ENCODE data around the gene THSD4.
"Not testable (repeated sequence)": the region's sequence is repeated elsewhere in the genome, so short reads cannot be mapped to it uniquely, and the experiment has no call there.

Gene THSD4

DNA sequence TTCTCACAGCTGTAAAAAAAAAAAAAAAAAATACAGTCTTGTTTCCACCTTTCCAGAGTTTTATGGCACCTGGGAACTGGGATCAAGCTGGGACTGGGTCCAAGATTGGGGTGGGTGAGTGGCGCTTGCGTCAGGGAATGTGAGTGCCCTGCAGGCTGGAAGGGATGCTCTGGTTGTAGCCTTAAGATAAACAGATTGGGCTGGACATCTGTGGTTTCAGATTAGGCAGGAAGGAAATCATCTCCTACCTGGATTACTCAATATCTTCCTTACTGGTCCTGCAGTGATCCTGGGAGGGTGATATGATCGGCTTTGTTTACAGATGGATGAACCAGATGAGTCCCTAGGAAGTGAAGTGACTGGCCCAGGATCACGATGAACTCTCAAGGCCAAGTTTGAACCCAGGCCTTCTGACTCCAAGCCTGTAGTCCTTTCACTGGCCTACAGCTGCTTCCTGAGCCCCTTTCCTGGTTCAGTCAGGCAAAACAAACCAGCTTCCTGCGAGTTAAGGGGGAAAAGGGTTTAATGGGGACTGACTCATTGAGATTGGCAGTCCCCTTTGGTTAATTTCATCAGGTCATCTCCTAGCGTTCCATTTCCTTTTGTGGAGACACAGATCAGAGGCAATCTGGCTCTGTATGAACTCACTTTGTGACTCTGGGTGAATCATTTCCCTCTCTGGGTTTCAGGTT lies 179.8 kb downstream of the THSD4 start:
- DNase-seq (ENCODE audit: low spot score): no peak

DNA sequence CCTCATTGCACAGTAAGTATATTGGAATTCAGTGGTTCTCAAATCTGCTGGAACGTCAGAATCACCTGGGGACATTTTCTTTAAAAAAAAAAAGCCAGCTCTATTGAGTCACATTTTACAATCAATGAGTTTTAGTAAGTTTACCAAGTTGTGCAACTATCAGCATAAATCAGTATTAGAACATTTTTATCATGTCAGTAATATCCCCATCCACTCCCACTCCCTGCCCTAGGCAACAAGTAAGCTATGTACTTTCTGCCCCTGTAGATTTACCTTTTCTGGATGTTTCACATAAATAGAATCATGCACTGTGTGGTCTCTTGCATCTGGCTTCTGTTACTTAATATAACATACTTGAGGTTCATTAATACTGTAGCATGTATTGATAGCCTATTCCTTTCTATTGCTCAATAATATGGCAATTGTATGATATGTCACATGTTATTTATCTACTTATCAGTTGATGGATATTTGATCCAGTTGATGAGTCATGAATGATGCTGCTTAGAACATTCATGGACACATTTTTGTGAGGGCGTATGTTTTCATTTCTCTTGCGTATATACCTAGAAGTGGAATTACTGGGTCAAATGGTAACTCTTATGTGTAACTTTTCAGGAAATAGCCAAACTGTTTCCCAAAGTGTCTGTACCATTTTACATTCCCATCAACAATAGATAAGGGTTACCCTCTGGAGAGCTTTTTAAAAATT lies 180.5 kb downstream of the THSD4 start:
- no peak for DNase-seq (ENCODE audit: low spot score)

DNA sequence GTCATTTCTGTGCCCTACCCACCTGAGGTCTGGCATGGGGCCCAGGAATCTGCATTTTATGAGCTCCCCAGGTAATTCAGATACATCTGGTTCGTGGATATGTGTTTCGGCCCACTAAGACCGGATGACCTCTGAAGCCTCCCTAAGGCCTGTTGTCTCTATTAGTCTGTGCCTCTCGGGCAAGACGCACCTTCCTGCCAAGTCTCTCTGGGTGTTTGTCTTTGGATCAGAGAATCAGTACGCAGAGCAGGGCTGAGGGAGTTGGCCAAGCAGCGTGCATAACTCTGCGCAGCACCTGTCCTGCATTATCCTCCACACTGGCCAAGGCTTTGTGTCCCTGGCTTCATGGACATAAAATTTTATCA lies 181.0 kb downstream of the THSD4 start:
- no peak for DNase-seq (ENCODE audit: low spot score)

DNA sequence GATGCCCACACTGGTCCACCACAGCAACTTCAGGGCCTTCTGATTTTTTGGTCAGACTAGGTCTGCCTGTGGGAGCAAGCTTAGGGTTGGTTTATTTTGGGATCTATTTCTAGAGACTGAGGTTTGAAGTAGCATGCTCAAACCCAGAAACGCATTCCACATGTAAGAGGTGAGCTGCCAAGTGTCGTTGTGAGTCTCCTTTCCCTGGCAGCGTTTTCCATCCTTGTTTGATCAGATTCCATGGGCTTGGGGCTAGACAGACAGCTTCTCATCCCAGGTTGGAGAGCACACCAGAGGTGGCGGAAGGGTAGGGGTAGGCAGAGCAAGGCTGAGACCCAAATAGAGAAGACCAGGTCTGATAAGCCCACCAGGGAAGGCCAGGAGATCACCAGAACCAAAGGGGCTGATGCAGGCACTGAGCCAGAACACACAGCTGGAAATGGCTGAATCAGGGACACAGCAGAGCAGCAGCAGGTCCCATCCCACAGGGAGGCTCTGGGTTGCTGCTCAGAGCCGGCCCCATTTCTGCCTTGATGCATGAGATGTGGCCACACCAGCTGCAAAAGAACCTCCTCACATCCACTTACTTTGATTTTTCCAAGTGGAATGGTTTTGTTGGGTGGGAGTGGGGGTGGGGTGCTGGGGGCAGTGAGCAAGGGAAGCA lies 186.8 kb downstream of the THSD4 start:
- no peak for DNase-seq (ENCODE audit: low spot score)

DNA sequence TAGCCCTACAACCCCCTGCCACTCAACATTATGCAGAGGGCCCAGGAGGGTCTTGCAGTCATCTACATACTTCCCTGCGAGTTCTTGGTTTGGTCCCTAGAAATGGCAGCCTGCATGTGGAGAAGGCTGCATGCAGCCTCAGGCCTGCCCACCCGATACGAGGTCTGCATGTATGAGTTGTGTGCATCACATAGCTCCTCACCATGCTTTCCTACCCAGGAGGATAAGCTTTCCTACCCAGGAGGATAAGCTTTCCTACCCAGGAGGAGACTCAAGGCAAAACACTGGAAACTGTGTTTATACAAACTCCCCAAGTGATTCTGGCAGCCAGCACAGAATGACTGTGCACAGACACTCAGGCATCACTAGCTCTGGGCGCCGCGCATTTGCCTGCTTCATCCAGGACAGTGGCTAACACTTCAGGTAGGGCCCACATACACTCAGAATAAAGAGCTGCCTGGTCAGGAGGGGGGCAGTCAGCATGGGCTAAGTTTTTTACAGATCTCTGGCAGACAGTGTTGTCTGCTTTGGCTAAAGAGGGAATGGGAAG lies 187.7 kb downstream of the THSD4 start:
- no peak for DNase-seq (ENCODE audit: low spot score)

DNA sequence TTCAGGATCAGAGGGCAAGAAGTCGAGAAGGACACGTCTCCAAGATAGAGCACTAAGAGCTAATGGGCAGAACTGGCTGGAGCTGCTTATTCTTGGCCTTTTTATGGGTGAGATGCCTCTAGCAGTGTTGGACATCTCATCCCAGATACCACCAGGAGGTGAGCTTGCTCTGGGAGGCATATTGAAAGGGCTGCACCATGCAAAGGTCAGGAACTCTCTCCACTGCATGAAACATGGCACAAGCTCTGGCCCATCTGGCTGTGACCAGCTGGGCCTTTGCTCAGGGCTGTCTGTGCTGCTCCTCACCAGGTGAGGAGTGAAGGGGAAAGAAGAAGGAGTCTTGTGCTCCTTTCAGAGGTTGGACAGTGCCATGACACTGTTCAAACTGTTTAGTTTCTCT lies 188.7 kb downstream of the THSD4 start:
- DNase-seq (ENCODE audit: low spot score): no peak

DNA sequence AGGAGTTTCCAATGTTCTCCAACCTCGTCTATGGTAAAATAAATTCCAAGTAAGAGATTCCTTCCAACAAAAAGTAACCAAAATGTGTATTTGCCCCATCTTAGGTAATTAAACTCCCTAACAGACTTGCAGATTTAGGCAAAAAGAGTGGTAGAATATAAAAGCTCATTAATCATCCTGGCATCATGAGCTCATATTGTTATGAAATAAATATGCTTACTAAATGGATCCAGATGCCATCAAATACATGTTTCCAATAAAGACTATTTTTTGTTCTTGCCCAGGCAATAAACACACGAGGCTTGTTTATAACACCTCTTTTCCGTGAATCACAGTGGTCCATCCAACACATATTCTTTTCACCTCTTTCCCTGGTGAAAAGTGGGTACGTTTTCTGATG lies 189.4 kb downstream of the THSD4 start:
- DNase-seq (ENCODE audit: low spot score): no peak

DNA sequence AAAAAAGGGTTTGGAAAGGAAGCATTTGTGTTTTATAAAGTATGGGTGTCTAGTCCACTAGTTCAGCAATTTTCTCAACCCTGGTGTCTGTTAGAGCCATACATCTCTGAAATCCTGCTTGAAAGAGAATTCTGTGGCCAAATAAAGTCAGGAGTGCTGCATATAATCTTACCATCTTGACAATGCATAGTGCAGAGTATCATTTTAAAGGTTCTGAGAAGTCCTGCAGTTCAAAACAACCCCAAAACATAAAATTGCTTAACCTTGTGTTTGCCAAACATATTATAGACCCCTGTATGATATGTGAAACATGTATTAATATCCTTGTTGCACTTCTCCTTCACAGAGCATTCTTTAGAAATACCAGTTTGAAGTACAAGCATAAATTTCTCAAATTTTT lies 191.3 kb downstream of the THSD4 start:
- DNase-seq (ENCODE audit: low spot score): no peak

DNA sequence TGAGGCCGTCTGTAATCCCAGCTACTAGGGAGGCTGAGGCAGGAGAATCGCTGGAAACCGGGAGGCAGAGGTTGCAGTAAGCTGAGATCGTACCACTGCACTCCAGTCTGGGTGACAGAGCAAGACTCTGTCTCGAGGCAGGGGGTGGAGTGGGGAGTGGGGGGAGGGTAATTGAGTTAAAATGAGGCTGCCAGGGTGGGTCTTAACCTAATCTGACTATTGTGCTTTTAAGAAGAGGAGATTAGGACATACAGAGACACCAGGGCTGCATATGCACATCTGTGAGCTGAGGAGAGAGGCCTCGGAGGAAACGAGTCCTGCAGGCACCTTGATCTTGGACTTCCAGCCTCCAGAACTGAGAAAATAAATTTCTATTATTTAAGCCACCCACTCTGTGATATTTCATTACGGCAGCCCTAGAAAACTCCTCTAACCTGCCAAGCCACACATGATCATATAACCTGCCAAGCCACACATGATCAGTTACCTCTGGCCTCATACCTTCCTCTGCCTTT lies 197.0 kb downstream of the THSD4 start:
- no peak for DNase-seq (ENCODE audit: low spot score)

DNA sequence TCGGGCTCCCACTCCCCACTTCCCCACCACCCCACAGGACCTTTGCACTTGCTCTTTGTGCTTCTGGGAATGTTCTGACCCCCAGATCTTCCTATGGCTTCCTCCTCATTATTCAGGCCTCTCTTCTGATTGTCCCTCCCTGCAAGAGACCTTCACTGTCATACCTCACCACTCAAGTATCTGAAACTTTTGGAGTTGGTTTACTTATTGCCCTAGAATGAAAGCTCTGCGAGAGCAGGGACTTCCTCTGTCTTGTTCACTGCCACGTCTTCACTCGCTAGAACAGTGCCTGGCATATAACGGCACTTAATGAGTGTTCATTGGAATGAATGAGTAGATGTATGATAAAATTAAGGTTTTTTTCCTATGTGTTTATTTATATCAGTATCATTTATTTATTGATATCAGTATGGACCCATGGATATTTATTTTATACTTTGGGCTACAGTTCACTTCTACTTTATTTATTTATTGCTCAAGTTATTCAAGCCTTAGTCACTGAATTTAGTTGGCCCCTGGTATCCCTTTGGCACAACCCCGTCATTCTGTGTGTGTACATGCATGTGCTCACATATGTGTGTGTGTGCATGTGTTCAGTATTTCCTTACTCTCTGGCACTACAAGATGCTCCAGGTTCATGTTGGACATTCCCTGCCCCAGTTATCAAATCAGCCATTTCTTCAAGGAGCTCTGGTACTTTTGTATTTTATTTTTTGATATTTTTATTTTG lies 197.6 kb downstream of the THSD4 start:
- no peak for DNase-seq (ENCODE audit: low spot score)

DNA sequence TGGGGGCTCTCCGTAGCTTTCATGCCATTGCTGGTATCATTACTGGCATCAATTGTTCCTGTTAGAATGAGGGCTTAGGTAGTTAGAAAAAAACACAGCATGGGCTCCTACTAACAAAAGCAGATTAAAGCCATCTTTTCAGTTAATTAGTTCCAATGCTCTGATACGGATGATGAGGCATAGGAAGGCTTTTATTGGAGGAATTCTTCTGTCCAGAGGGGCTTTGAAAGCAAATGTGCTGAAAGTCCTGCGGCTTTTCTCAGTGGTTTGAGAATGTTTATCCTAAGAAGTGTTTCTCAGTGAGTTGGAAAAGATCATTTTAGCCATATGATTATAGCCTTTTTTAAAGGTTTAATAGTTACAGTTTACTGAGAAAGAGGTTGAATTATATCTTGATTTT lies 198.5 kb downstream of the THSD4 start:
- no peak for DNase-seq (ENCODE audit: low spot score)

DNA sequence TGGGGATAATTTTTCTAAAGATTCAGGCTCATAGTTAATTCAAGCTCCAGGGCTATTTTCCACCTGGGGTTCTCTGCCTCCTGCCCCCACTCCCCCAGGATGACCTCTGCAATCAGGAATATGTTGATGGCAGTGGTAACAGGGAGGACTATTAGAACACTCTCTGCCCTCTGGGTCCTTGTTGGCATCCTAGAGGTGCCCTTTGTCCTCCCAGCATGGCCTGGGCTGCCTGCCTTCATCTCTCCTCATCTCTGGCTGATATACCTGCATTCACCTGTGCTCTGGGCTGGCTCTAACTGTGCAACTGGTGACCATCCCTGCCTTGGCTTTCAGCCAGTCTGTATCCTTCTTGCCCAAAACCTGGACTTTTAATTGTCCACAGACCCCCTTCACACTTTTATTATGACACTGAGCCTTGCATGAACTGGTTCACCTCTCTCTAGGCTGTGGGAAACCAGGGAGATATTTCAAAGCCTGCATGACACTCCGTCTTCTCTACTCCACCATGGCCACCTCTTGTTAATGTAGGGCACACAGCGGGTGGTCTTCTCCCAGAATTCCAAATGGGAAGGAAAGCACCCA lies 199.8 kb downstream of the THSD4 start:
- DNase-seq (ENCODE audit: low spot score): no peak

DNA sequence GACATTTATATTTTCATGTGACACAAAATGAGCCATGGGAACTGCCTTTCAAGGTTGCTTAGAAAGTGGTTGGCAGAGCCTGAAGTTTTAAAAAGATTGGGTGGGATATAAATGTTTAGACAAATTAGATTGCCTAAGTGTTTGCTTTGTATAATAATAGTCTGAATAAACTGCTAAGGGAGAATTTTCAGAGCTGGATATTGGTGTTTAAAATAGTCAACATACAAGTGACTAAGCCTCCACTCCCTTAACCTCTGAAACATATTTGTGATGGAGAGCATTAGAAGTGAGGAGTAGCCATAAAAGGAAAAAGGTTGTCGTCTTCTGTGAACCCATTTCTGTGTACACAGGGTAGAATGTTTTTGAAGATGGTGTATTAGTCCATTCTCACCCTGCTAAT lies 201.6 kb downstream of the THSD4 start:
- no peak for DNase-seq (ENCODE audit: low spot score)

DNA sequence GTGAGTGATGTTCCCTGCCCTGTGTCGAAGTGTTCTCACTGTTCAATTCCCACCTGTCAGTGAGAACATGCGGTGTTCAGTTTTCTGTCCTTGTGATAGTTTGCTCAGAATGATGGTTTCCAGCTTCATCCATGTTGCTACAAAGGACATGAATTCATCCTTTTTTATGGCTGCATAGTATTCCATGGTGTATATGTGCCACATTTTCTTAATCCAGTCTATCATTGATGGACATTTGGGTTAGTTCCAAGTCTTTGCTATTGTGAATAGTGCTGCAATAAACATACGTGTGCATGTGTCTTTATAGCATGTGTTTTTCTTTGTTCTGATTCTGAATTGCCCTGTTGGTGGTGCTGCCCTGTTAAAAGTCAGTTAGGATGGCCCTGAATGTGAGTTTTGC lies 204.2 kb downstream of the THSD4 start:
- not testable (repeated sequence) for DNase-seq (ENCODE audit: low spot score)

DNA sequence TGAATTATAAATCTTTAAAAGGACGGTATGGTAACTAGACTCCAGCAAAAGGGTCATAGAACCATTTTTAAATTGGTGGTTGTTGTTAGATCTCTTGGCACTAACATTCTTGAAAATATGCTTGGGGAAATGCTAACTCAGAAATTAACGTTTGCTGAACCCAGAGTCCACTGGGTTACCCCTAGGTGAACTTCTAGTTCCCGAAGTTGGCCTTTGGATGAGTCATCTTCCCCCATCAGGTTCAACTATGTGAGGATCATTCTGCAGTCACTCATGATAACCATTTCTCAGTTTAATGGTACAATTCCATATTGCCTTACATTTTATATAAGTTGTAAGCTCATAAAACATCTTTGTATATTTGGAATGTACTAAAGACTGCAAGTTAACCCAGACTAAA lies 204.7 kb downstream of the THSD4 start:
- no peak for DNase-seq (ENCODE audit: low spot score)

DNA sequence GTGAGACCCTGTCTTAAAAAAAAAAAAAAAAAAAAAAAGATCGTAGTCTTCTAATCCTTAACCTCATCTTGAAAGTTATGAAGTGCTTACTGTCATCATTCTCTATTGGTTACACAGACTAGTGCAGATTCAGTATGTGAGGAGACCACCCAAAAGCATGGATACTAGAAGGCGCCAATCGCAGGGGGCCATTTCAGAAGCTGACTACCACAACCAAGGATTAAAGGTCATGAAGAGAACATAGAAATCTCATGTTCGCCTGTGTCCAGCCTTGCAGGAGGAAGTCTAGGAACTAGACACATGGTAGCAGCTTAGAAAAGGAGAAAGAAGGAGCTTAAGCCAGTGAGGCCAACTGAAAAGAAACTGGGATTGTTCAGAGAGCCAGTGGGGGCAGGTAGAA lies 207.8 kb downstream of the THSD4 start:
- no peak for DNase-seq (ENCODE audit: low spot score)

DNA sequence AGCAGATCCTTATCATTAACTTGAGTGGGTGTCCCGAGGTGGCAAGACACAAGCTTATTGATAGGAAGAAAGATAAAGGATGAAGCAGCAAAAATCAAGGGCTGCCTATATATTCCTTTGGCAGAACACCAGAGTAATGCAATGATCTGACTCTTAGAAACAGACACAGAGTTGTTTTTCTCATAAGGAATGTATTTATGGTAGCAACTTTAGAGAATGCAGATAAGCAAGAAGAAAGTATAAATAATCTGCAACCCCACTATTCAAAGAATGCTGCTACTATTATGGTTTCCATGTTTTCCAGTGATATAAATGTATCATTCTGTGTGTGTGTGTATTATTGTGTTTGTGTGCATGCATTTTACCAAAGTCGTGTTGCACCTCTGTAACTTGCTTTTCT lies 208.3 kb downstream of the THSD4 start:
- no peak for DNase-seq (ENCODE audit: low spot score)

DNA sequence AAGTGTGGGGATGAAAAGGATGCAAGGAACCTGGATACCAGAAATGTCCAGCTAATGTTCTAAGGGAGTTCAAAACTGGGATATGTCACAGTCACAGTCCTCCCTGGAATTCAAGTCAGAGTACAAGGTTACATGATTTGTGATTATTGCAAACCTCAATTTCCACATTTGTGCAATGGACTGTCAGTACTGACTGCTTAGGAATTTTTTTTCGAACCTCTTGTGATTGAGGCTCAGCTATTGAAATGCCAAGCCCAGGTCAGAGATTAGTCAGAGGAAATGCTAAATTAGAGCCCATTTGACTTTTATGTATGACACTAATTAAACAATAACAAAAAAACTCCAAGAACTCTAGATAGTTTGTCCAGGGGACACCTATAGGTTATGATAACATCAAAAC lies 210.2 kb downstream of the THSD4 start:
- no peak for DNase-seq (ENCODE audit: low spot score)

DNA sequence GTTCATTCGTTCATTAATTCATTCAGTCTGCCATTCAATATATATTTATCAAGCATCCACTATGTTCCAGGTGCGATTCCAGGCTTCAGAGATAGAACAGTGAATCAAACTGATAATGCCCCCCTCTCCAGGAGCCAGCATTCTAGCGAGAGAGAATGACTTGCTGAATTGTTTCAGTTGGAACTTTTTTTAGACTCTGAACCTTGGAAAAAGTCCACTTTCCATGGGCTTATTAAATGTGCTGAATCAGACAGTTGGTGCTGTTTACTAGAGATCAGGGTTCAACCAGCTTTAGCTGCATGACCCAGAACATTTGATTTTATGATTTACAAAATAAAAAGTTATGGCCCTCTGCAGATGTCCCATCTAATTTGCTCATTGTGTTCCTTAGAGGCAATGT lies 213.2 kb downstream of the THSD4 start:
- DNase-seq (ENCODE audit: low spot score): no peak

DNA sequence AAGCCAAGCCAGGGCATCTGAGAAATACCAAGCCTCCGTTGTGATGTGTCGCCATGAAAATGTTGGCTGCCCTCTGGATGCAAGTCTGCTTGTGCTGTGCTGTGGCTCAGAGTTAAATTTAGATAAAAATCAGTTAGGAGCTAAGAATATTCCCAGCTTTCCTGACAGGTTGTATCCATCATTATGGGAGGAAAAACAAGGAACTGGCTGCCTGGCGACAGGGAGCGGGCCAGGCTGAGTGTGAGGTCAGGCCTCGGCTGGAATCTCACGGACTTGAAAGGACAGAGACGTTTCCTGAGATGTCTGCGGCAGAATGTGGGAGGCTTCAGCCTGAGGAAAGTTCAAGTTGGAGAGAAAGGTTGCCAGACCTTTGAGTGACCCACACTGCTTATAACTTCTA lies 213.8 kb downstream of the THSD4 start:
- DNase-seq (ENCODE audit: low spot score): no peak

DNA sequence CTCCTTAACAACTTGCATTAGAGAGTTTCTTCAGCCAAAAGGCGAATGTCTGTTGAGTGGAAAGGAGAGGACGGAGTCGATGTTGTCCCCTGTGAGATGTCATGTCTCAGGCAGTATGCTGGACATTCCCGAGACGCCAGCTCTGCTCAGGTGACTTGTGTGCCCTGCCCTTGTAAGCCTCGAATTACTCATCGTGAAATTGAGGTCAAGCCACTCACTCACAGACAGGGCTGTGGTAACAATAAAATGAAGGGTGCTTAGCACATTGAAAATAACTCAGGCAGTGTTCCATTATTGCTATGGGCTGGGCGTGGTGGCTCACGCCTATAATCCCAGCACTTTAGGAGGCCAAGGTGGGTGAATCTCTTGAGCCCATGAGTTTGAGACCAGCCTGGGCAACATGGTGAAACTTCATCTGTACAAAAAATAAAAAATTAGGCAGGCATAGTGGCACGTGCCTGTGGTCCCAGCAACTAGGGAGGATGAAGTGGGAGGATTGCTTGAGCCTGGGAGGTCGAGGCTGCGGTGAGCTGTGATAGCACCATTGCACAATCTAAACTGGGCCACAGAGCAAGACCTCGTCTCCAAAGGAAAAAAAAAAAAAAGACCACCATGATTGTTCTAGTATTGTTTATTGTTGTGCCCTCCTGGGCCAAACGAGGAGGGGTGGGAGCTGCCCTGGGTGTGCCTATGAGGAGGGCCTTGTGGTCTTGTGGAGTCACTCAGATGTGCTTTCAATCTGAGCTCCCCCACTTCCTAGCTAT lies 214.4 kb downstream of the THSD4 start:
- DNase-seq (ENCODE audit: low spot score): no peak
